ENCODE measurements around the gene MMEL1. TPM values are rescaled to one million over a fixed set of nuclear protein-coding genes. Genes with fewer than 3 reads are reported as not detected.
"Not testable (repeated sequence)": the region's sequence is repeated elsewhere in the genome, so short reads cannot be mapped to it uniquely, and the experiment has no call there.

The MMEL1 gene
- total RNA-seq, 6 experiments from 2014 or later = 1.2 to 2.0 TPM; not detected in 4

DNA sequence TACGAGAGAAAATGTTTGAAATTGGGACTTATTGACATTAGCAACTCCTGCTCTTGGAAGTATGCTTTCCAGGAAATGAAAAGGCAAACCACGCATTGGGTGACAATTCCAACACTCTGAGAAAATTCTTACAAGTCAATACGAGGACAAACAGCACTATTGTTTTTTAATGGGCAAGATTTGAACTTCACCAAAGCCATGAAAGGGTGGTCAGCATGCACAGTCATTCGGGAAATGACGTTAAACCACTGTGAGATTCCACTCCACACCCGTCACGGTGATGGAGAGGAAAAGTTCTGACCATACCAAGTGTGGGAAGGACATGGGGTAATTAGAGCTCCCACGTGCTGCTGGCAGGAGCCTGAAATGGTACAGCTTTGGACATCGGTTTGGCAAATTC is 58.5 kb downstream of the MMEL1 start:
- ATAC-seq = no peak
- TF ChIP-seq, protein P1, sequence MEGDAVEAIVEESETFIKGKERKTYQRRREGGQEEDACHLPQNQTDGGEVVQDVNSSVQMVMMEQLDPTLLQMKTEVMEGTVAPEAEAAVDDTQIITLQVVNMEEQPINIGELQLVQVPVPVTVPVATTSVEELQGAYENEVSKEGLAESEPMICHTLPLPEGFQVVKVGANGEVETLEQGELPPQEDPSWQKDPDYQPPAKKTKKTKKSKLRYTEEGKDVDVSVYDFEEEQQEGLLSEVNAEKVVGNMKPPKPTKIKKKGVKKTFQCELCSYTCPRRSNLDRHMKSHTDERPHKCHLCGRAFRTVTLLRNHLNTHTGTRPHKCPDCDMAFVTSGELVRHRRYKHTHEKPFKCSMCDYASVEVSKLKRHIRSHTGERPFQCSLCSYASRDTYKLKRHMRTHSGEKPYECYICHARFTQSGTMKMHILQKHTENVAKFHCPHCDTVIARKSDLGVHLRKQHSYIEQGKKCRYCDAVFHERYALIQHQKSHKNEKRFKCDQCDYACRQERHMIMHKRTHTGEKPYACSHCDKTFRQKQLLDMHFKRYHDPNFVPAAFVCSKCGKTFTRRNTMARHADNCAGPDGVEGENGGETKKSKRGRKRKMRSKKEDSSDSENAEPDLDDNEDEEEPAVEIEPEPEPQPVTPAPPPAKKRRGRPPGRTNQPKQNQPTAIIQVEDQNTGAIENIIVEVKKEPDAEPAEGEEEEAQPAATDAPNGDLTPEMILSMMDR (IDR thresholded peaks at IDR 0.05) = no peak
- TF ChIP-seq POLR2A (IDR thresholded peaks at IDR 0.05) = no peak
- no peak overlapping the region for H3K4me3 ChIP-seq
- DNase-seq = no peak
- H3K4me1 ChIP-seq = peaks cover 0 to 23% (median 11%) of the 10 kb centered on the region in 4 donors
- H3K27me3 ChIP-seq = no peaks in the 10 kb centered on the region
- H3K36me3 ChIP-seq = no peaks in the 10 kb centered on the region
- 79% methylated on average over 8 of the region's 9 CpGs for WGBS (ENCODE audit: insufficient coverage, low coverage, low lambda C conversion rate, missing lambda C conversion rate)
- H3K9me3 ChIP-seq = peaks cover 0 to 8% (median 0%) of the 10 kb centered on the region in 4 donors
- no peak overlapping the region for H3K27ac ChIP-seq
- intact Hi-C loops (cut with DNase I) = no loop called here

DNA sequence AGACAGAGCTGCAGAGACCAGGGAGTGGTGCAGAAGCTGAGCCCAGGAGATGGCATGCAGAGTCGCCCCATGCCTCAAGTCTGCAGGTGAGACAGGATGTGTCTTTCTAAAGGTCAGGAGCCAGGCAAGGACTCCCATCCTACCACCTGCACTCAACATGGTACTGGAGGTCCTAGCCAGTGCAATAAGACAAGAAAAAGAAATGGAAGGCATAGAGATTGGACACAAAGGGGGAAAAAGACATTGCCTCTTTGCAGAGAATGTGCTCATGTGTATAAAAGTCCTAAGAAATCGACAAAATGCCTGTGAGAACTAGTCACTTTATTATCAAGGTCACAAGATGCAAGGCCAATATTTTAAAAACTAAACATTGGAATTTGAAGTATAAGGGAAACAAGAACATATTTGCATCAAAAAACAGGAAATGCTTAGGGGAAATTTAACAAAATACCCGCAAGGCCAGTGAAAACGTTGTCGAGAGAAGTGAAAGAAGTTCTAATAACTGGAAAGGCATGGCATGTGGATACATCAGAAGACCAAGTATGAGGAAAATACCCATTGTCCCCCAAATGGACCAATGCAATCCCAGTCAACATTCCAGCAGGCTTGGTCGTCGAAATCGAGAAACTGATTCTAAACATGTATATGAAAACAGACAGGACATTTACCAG is 59.4 kb downstream of the MMEL1 start:
- intact Hi-C loops (cut with DNase I) = no loop called here
- 83% methylated on average over 8 of the region's 8 CpGs for WGBS (ENCODE audit: insufficient coverage, low coverage, low lambda C conversion rate, missing lambda C conversion rate)
- no peaks in the 10 kb centered on the region for H3K27me3 ChIP-seq
- DNase-seq (no peak), ATAC-seq (no peak)
- no peak overlapping the region for H3K4me3 ChIP-seq
- H3K36me3 ChIP-seq = no peaks in the 10 kb centered on the region
- H3K9me3 ChIP-seq = peaks cover 0 to 8% (median 0%) of the 10 kb centered on the region in 4 donors
- peaks cover 0 to 19% (median 11%) of the 10 kb centered on the region in 4 donors for H3K4me1 ChIP-seq
- TF ChIP-seq POLR2A (IDR thresholded peaks at IDR 0.05) = no peak
- TF ChIP-seq, protein P1 (IDR thresholded peaks at IDR 0.05) = no peak
- no peak overlapping the region for H3K27ac ChIP-seq

DNA sequence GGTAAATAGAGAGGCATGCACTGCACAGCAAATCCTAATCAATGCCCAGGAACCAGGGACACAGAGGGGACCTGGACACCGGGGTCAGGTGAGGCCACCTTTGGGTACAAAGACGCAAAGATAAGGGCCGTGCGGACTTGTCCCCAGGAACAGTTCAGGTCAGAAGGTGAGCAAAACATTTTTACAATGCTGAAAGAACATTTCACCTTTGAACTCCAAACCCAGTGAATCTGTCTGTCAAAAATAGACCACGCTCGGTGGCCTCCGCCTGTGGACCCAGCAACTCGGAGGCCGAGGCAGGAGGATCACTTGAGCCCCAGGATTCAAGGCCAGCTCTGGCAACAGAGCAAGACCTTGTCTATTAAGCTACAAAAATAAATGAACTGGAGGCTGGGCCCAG is 61.5 kb downstream of the MMEL1 start:
- no peak overlapping the region for H3K27ac ChIP-seq
- H3K27me3 ChIP-seq = no peaks in the 10 kb centered on the region
- no peak for TF ChIP-seq POLR2A (IDR thresholded peaks at IDR 0.05)
- TF ChIP-seq, protein P1 (IDR thresholded peaks at IDR 0.05) = no peak
- DNase-seq = no peak
- H3K36me3 ChIP-seq = no peaks in the 10 kb centered on the region
- intact Hi-C loops (cut with DNase I) = no loop called here
- no peak for ATAC-seq
- H3K4me3 ChIP-seq = no peak overlapping the region
- peaks cover 0 to 9% (median 2%) of the 10 kb centered on the region in 4 donors for H3K4me1 ChIP-seq
- H3K9me3 ChIP-seq = peaks cover 0 to 8% (median 0%) of the 10 kb centered on the region in 4 donors
- WGBS (ENCODE audit: insufficient coverage, low coverage, low lambda C conversion rate, missing lambda C conversion rate) = 38% methylated on average over 4 of the region's 9 CpGs

DNA sequence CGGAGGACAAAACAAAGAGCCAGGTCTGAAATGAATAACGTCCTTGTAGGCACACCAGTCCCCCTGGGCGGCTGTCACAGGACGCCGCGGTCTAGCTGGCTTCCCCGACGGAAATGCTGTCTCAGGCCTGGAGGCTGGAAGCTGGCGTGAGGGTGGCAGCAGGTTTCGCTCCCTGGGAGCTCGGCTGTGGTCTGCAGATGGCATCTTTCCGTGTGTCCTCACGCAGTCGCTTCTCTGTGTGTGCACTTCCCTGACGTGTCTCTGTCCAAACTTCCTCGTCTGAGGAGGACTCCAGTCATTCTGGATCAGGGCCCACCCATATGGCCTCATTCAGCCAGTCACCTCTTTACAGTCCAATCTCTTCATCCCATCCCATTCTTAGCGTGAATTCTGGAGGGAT is 62.5 kb downstream of the MMEL1 start:
- TF ChIP-seq POLR2A (IDR thresholded peaks at IDR 0.05) = no peak
- TF ChIP-seq, protein P1 (IDR thresholded peaks at IDR 0.05) = no peak
- Histone ChIP-seq H3K4me3 (no peak overlapping the region), H3K27me3 (no peaks in the 10 kb centered on the region), H3K36me3 (no peaks in the 10 kb centered on the region), H3K4me1 (peaks cover 0 to under 1% (median 0%) of the 10 kb centered on the region in 4 donors), H3K27ac (no peak overlapping the region), H3K9me3 (peaks cover 0 to 8% (median 0%) of the 10 kb centered on the region in 4 donors)
- intact Hi-C loops (cut with DNase I) = no loop called here
- no peak for DNase-seq
- WGBS (ENCODE audit: insufficient coverage, low coverage, low lambda C conversion rate, missing lambda C conversion rate) = 68% methylated on average over 4 of the region's 17 CpGs
- ATAC-seq = no peak

GRCh38 chr1:2569703-2570102 is 63.1 kb downstream of the MMEL1 start:
- H3K4me3 ChIP-seq, H3K27ac ChIP-seq, DNase-seq, H3K27me3 ChIP-seq, ATAC-seq, H3K9me3 ChIP-seq, H3K36me3 ChIP-seq, H3K4me1 ChIP-seq: not testable (repeated sequence)
- intact Hi-C loops (cut with DNase I) = loop anchor here in 1 of 2 donors (10.0 kb wide), 1 partner anchor 75 kb away; no protein-coding TSS in a partner anchor
- whole genome bisulfite sequencing (ENCODE audit: insufficient coverage, low coverage, low lambda C conversion rate, missing lambda C conversion rate) = 80% methylated on average over 1 of the region's 13 CpGs

All from right lobe of liver (tissue), 6 donors.